K562 (cell line): Measurements from ENCODE around the gene TMEM179. TPM values are rescaled to one million over a fixed set of nuclear protein-coding genes. Genes with fewer than 3 reads are reported as not detected.

ENCODE experiments used
- BHLHE40 ChIP-seq: IDR thresholded peaks from 2 replicates; pipeline ENCODE4 v1.6.1; 2011; ENCODE audit warnings: low read length, improper control_type of control experiment
- CTBP1 ChIP-seq: fragments of 450-650 bp; IDR thresholded peaks from 2 replicates; pipeline ENCODE4 v1.6.1; 2016; ENCODE audit warnings: borderline replicate concordance
- CXXC5 ChIP-seq: fragments of 250-450 bp; sonication (Bioruptor Pico); IDR thresholded peaks from 2 replicates; pipeline ENCODE4 v1.8.0; 2022; ENCODE audit warnings: inconsistent platforms, mild to moderate bottlenecking, moderate library complexity
- MAZ ChIP-seq, 2 experiments: fragments of 450-650 bp in 1 of 2; sonication (generic) in 1 of 2; formaldehyde crosslinking; IDR thresholded peaks in 1 of 2; conservative IDR thresholded peaks in 1 of 2; 2 replicates each; pipeline versions ENCODE4 v1.4.0 to v1.5.0; 2020; ENCODE audit warnings: mild to moderate bottlenecking in 1 of 2, missing genetic modification reagents in 1 of 2
- MEIS2 ChIP-seq: fragments of 450-650 bp; IDR thresholded peaks from 2 replicates; pipeline ENCODE4 v1.6.1; 2014; ENCODE audit warnings: mild to moderate bottlenecking; ENCODE audit not compliant: partially characterized antibody
- NRF1 ChIP-seq, 2 experiments: fragments of 450-650 bp; IDR thresholded peaks in 1 of 2; conservative IDR thresholded peaks in 1 of 2; 2 replicates each; pipeline ENCODE4 v1.6.1; 2014; ENCODE audit warnings: mild to moderate bottlenecking in 2 of 2
- RB1 ChIP-seq: fragments of 450-650 bp; IDR thresholded peaks from 2 replicates; pipeline ENCODE4 v1.6.1; 2017; ENCODE audit warnings: low read depth, mild to moderate bottlenecking
- ZBTB7A ChIP-seq: IDR thresholded peaks from 2 replicates; pipeline ENCODE4 v1.6.1; 2011; ENCODE audit warnings: low read depth, mild to moderate bottlenecking, low read length, moderate library complexity, borderline replicate concordance; ENCODE audit not compliant: control insufficient read depth
- ZNF143 ChIP-seq: sonication (generic); formaldehyde crosslinking; IDR thresholded peaks from 2 replicates; pipeline ENCODE4 v1.9.0; 2022; ENCODE audit warnings: mild to moderate bottlenecking, missing genetic modification reagents
- polyA plus RNA-seq, 8 experiments: library from polyadenylated mRNA; depleted of rRNA in 4 of 8; stranded (reverse) in 5 of 8; unstranded in 3 of 8; fragments of >200 nt; fragmentation: Nextera tagmentation in 2 of 8; fragmentation: Illumina TruSeq in 1 of 8; extraction: Ambion mirVana in 2 of 8; extraction: Trizol in 1 of 8; gene quantifications; 2 replicates each; pipeline versions ENCODE4 v1.2.1 to v1.2.3, GENCODE V29; 2011 to 2014; ENCODE audit warnings: inconsistent platforms in 1 of 8, missing spikeins in 1 of 8
- total RNA-seq, 7 experiments: library from RNA; depleted of rRNA in 6 of 7; stranded (reverse); fragments of >200 nt in 6 of 7; fragmentation: Illumina TruSeq in 2 of 7; extraction: Trizol in 2 of 7; gene quantifications; 2 replicates each; pipeline versions ENCODE4 v1.2.1 to v1.2.3, GENCODE V29; 2011 to 2021; ENCODE audit warnings: low replicate concordance in 1 of 7
- TF ChIP-seq, protein P1 (sequence below): IDR thresholded peaks from 2 replicates; pipeline ENCODE4 v1.6.1; 2011; ENCODE audit warnings: borderline replicate concordance, low read depth, mild to moderate bottlenecking, moderate library complexity, low read length; ENCODE audit not compliant: insufficient read depth, poor library complexity, severe bottlenecking

Gene TMEM179
- total and polyA plus RNA-seq, 9 of the 15 experiments (the other 6 are each of a cell fraction or from before 2014, with no cell fraction given) = not detected

DNA sequence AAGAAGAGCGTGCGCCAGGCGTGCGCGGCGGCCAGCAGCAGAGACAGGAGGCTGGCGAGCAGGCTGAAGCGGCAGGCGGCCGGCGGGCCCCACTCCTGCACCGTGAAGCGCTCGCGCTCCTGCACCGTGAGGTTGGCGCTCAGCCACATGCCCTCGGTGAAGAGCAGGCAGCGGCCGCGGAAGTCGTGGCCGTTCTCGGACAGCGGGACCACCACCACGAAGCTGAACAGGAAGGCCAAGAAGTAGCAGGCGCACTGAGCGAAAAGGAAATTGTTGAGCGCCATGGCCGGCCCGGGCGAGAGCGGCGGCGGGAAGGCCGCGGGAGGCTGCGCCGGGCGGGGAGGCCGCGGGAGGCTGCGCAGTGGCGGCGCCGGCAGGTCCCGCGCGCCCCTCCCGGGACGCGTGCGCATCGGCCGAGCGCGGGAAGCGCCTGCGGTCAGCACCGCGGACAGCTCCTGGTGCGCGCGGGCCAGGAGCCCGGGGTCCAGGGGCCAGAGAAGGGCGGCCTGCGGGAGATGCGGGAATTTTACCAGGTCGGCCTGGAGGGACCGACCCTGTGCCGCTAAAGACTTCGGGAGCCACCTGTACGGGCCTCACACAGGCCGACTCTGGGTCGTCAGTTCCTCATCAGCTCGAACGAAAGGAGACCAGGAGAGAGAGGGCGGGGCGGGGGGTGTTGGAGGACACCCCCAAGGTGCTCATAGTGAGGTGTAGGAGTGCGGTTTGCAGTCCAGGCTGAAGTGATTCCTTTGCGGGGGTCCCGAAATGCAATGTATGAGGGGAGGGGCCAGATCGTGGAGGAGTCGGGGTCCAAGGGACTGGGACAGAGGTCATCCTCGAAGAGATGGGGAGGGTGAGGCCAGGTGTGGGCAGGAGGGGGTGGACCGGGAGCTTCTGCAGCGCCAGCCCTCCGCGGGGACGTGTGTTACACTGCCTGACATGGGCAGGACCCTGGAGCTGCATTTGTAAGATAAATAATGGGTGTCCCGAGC, at the start of gene TMEM179 (continued):
- TF ChIP-seq, protein P1, sequence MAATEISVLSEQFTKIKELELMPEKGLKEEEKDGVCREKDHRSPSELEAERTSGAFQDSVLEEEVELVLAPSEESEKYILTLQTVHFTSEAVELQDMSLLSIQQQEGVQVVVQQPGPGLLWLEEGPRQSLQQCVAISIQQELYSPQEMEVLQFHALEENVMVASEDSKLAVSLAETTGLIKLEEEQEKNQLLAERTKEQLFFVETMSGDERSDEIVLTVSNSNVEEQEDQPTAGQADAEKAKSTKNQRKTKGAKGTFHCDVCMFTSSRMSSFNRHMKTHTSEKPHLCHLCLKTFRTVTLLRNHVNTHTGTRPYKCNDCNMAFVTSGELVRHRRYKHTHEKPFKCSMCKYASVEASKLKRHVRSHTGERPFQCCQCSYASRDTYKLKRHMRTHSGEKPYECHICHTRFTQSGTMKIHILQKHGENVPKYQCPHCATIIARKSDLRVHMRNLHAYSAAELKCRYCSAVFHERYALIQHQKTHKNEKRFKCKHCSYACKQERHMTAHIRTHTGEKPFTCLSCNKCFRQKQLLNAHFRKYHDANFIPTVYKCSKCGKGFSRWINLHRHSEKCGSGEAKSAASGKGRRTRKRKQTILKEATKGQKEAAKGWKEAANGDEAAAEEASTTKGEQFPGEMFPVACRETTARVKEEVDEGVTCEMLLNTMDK = no peak
- TF ChIP-seq RB1 = peak; percentile 98
- peak; percentile 14; the same call in 1 of the 2 replicates for TF ChIP-seq ZBTB7A
- TF ChIP-seq ZNF143 (CRISPR knock-in tag) = no peak
- peak; percentile 79 to 87 for TF ChIP-seq NRF1 (conservative IDR thresholded peaks at IDR 0.05 in 1 of 2, IDR thresholded peaks at IDR 0.05 in 1 of 2)
- peak; percentile 38 for TF ChIP-seq MEIS2
- peak; percentile 64 for TF ChIP-seq CXXC5 (CRISPR knock-in tag)
- TF ChIP-seq CTBP1 = peak; percentile 29; the same call in 1 of the 2 replicates
- peak in 1 of 2 experiments; percentile 49; a peak in 1 of 4 replicates for TF ChIP-seq MAZ (CRISPR knock-in tag; conservative IDR thresholded peaks at IDR 0.05 in 1 of 2, IDR thresholded peaks at IDR 0.05 in 1 of 2)
- TF ChIP-seq BHLHE40 = 0 out of 2 replicates have a peak, but pooled peaks have one; percentile 24
